Hematopoietic multipotent progenitor cell treated with erythropoietin and hydrocortisone succinate and interleukin-3 and kit ligand, for 4 days (in vitro differentiated cells): ENCODE data around the gene GOLGA2.
"Not testable (repeated sequence)": the region's sequence is repeated elsewhere in the genome, so short reads cannot be mapped to it uniquely, and the experiment has no call there.

Experiments
- DNase-seq: peaks from one replicate; pipeline ENCODE4 v3.0.0-alpha.2; 2015

Gene GOLGA2

DNA sequence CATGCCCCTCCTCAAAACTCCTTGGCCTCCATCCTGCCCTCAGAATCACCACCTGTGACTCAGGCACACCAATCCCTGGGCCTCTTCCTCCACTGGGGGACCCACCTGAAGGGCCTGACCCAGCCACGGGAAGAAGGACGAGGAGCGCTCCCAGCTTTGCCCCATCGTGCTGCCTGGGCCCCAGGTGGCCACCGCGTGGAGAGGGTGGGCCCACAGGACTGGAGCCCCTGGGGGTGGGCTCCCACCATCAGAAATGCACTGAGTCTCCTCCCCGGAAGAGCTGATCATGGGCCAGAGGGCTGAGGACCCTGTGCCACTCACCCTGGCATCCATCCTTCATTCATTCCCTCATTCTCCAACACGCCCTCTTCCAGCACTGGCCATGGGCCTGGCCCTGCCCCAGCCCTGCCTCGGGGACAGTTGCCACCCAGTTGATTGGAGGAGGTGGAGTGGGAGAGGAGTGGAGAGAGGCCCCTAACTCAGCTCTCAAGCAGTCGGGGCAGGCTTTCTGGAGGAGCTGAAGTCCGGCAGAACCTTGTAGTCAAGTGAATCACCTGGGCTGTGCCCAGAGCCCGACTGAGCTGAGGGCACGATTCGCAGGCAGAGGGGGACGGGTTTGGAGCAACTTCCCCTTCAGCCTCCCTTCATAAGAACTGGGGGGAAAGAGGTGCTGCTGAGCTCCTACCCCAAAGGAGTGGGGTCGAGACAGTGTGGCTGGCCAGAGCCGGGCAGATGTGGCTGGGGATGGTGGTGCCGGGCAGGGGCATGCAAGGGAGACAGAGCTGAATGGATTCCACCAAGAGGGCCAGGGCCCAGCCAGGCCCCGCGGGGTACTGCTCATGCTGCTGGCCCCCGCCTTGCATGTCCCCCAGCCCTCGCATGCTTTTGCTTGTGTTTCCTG is 43.0 kb downstream of the GOLGA2 start:
- DNase-seq: no peak

DNA sequence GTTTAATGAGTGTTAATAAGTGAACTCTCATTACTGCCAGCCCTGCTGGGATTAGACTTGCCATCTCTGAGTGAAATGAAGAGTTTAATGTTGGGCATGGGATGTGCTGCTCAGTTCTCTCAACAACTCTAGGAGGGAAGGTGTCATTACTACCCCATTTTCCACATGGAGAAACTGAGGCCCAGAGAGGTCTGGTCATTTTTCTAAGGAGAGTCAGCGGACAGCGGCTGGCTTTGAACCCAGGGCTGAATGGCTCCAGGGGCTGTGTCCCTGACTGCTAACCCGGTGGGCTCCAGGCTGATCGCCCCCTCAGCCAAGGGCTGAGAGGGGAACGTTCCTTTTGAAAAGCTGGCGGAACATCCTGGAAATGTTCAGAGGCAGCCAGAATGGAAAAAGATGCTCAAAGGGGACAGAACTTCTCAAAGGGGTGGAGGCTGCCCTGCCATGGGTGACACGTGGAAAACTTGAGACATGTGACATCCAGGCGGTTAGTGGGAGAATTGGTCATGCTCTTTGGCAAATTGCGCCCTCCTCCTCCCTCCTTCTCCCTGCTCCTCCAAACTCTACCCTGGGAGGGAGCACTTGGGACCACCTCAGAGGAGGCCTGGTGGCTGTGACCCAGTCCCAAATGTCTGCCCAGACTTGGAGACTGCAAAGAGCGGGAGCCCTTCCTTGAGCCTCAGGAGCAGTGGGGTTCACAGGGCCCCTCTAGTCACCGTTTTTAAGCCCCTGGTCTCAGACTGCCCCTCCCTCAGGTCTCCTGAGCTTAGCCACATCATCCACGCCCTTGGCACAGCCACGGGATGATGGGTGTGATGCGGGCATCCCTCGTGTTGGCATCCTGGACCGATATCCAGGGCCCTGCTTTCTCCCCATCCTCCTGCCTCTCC is 43.9 kb downstream of the GOLGA2 start:
- DNase-seq: no peak

DNA sequence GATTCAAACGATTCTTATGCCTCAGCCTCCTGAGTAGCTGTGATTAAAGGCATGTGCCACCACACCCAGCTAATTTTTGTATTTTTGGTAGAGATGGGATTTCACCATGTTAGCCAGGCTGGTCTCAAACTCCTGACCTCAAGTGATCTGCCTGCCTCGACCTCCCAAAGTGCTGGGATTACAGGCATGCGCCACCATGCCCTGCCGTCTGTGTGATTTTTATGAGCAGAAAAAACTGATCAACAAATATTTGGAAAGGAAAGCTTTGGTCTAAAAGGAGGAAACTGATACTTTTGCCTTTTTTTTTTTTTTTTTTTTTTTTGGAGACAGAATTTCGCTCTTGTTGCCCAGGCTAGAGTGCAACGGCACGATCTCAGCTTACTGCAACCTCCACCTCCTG is 44.9 kb downstream of the GOLGA2 start:
- not testable (repeated sequence) for DNase-seq

DNA sequence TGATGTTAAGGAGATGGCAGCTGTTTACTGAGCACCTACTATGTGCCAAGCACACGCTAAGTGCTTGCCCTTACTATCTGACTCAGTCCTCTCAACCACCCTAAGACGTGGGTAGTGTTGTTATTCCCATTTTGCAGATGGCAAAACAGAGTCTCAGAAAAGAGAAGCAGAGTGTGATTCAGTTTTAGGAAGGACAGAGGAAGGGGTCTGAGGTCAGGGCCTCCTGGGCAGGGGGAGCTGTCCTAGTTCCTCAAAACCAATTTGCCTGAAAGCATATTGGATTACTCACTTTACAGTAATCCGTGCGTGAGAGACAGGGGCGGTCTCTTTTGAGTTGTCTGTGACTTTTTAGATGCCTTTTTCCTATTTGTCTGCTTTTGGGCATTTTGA is 49.4 kb downstream of the GOLGA2 start:
- peak; percentile 39 for DNase-seq

DNA sequence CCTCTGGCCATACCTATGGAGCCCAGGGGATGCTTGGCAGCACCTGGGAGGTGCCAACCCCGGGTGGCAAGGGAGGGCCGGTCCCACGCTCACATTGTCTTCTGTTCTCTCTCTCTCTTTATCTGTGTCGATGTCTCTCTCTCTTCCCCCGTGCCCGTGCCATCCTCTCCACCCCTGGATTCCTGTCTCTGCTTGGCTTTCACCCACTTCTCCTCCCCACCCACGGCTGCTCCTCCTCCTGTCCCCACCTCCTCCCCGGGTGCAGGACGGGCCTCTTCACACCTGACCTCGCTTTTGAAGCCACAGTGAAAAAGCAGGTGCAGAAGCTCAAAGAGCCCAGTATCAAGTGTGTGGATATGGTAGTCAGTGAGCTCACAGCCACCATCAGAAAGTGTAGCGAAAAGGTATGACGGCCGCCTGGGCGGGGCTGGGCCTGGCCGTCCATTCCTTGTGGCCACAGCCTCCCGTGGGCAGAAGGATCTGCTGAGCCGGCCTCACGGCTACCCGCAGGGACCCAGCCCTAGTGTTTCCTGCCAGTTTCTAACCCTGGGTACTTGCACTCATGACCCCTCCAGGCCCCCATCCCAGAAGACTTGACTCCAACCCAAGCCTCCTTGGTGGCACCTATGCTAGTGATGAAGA is 49.9 kb downstream of the GOLGA2 start:
- DNase-seq: no peak

DNA sequence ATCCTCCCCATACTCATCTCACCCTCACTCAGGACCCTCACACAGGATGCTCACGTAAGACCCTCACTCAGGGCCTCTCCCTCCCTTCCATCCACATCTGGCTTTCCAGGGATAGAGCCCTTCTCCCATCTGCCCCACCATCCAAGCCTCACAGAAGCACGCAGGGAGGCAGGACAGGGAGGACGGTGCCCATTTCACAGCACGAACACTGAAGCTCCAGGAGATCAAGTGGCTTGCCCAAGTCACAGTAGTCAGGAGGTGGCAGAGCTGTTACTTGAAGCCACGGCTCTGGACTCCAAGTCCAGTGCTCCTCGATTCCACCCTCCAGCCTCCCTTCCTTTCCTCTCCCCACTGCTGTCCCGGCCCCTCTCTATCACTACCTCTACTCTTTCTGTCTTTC is 50.9 kb downstream of the GOLGA2 start:
- no peak for DNase-seq

DNA sequence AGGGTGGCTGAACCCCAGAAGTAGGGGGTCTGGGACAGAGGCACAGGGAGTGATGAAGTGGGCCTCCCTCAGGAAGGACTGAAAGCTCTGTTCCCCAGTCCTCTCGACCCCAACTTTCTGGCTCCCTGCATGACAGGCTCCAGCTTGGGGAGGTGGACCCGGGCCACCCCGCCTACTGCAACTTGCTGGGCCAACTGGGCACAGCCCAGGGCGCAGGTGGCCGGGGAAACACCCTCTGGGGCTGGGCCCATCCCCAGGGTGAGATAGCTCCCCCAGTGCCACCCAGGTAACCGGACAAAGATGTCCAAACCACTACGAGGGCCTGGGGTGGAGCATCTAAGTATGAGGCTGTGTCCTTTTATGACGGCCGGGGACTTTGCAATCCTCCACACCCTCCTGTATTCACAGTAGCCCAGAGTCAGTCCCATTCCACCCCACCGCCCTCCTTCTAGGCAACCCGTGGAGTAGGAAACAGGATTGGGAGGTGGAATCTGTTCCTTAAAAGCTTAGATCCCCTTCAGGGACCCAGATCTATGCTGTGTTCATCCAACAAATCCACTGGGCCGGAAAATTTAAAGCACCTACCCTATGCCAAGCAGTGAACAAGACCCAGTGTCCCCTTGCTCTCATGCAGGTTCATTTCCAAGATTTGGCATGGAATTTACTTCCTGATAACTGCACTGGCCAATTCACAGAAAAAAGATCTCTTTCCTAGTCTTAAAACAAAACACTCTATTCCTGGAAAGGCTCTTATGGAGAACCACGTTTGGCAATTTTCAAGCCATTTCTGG is 52.7 kb downstream of the GOLGA2 start:
- DNase-seq: no peak

DNA sequence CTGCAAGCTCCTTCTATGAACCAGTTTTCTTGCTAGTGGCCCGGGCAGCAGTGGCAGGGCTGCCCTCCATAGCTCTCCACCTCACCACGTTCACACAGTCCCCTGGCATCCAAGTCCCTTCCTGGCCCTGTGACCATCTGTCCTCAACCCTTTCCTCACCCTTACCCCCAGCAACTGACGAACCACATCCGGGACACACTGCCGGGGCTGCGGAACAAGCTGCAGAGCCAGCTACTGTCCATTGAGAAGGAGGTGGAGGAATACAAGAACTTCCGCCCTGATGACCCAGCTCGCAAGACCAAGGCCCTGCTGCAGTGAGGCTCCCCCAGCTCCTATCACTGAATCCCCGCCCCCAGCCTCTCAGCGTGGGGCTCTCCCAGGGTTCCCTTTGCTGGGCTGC is 53.8 kb downstream of the GOLGA2 start:
- no peak for DNase-seq

DNA sequence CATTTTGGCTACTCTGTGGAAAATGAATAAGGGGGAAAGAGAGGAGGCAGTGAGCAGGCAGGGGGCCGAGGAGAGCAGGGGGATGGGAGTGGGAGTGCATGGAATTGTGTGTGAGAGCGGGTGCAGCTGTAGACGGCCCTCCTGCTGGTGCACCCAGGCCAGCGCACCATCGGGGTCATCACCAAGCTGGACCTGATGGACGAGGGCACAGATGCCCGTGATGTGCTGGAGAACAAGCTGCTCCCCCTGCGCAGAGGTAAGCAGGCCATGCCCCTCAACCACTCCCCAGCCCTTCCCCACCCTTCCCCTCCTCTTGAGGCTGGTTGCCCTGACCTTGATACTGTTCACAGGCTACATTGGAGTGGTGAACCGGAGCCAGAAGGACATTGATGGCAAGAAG is 56.0 kb downstream of the GOLGA2 start:
- no peak for DNase-seq

DNA sequence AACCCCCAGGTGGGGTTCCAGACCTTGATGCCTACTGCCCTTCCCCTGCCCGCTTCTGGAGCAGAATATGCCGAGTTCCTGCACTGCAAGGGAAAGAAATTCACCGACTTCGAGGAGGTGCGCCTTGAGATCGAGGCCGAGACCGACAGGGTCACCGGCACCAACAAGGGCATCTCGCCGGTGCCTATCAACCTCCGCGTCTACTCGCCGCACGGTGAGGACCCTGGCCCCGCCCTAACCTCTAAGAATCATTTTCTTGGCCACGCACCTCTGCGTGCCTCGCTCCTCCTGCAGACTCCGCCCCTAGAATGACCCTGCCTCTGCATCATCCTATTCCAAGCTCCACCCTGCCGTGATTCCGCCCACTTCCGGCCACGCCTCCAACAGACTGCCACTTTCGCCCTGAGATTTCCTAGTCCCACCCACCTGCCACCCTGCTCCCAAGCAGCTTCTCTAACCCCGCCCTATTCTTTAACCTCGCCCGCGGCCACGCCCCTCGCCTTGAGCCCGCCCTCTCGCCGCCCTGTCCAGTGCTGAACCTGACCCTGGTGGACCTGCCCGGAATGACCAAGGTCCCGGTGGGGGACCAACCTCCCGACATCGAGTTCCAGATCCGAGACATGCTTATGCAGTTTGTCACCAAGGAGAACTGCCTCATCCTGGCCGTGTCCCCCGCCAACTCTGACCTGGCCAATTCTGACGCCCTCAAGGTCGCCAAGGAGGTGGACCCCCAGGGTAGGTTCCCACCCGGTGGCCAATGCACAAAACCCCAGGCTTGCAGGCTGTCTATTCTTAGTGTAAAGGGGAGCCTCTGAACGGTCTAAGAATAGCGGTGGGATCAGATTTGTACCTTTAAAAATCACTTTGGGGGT is 57.1 kb downstream of the GOLGA2 start:
- peak; percentile 98 for DNase-seq

DNA sequence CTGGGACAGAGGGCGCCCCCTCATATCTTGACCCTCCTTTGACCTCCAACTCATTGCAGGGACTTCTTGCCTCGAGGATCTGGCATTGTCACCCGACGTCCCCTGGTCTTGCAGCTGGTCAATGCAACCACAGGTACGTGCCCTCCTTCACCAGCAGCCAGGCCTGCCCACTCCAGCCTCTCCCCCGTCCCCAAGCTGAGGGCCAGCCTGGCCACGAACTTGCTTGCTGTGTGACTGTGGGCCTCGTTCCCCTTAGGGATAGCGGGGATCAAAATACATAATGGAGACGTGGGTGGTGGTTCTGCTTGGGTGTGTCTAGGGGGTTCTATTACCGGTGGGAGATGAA is 57.7 kb downstream of the GOLGA2 start:
- DNase-seq: no peak

DNA sequence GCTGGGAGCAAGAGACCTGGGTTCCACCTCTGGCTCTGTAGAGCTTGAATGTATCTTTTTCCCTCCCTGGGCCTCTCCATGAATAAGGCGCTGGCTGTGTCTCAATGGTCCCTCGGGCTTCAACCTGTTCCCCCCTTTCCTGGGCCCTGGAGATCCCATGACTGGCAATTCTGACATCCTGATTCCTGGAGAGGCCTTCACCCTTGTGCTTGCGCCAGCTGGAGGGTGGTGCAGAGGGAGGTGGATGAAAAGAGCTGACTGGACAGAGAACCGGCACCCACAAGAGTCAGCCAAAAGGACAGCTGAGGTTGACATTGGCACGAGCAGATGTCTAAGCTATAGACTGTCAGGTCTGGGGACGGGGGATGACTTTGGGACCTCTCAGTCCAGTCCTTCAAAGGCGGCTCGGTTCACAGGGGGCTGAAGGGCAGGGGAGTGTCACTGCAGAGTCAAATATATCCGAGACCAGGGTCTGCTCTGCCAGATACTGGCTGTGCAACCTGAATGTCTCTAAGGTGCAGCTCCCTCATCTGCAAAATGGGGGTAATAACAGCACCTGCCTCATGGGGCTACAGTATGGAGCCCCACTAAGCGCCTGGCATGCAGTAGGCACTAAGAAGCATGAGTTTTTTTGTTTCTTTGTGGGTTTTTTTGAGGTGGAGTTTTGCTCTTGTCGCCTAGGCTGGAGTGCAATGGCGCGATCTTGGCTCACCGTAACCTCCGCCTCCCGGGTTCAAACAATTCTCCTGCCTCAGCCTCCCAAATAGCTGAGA is 58.8 kb downstream of the GOLGA2 start:
- no peak for DNase-seq

DNA sequence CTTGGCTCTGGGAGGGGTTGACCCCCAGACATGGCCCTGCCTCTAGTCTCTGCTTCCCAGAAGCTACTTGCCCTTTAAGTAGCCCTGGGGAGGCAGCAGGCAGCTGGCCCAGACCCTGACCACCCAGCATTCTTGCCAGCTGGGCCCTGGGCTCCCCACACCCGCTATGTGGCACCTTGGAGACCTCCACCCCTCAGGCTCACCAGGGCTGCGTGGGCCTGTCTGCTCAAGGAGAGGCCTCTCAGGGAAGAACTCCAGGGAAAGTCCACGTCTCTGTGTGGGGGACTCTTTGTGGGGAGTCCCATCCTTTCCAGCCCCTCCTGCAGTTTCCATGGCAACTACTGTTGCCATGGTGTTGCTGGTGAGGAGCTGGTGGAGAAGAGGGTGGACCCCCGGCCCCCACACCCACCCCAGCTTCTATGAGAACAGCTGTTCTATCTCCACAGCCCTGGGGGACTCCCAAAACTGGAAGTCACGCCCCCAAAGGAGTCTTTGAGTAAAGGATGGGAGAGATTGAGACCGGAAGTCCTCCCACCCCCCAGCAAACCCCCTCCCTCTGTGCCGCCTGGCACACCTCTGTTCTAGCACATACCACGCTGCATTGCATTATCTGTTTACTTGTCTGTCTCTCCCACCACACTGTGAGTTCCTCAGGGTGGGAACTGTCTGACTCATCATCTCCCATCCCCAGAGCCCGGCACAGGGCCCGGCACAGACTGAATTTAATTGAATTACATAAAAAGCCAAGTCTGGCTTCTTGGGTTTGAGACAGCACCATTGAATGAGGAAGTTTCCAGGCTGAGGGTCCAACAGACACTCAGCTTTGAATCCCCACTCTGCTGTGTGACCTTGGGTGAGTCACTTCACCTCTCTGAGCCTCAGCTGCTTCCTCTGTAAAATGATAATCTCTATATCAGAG is 60.1 kb downstream of the GOLGA2 start:
- no peak for DNase-seq

DNA sequence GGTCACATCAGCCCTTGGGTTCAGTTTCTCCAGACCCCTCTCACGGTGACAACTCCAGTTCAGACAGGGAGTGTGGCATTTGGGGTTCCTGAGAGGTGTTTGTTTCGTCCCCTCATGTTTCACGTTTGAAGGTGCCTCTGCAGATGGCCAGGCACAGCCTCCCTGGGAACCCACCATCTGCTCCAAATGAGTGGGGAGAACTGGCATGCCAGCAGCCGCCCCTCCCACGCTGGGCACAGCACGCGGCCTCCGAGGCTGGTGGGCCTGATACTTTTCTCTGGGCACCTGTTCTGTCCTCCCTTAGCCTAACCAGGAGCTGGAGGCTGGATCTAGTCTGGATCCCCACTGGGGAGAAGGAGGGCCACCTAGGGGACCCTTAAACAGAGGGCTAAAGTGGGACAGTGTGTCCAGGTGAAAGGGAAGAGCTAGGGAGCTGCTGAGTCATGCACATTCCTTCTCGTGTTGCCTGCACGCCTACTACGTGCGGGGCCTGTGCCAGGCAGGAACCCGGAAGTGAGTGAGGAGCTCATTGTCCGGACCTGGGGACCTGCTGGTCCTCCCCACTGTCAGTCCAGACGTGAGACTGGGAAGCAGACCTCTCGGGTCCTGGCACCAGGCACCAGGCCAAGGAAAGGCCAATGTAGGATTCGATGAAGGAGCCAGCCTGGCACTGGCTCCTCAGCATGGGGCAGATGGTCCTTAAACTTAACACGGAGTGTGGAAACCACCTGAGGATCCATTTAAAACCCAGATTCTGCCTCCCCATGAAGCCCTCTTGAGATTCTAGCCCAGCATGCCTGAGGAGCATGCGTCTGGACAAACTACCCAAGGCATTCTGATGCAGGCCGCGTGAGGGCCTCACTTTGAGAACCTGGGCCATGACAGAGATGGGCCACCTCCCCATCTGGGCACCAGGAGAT is 61.0 kb downstream of the GOLGA2 start:
- DNase-seq: no peak

DNA sequence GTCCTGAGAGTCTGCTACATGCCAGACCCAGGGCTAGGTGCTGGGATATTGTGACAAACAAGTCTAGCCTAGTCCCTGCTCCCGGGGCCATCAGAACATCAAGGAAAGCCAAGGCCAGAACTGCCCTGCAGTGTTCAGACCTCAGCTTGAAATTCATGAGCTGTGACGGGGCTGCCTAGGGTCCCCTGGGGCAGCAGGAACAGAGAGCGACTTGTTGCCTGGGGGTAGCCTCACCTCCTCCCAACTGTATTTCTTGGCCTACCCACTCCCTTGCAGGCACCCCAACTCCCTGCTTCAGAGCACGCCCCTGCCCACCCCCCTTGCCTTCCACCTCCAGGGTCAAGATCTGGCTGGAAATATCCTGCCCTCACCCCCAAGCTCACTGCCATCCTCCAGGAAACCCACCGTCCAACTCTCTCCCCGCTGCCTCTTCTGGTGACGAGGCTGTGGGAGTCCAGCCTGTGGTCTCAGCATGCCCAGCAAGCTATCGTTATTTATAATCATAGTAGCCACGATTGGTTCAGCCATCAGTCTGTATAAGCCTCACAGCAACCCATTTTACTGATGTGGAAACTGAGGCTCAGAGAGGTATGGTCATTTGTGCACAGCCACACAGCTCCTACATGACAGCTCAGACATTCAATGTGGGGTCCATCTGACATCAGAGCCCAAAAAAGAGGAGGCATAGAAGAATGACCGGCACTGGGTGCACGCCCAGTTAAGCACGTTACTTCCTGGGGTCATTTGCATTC is 61.9 kb downstream of the GOLGA2 start:
- DNase-seq: no peak

DNA sequence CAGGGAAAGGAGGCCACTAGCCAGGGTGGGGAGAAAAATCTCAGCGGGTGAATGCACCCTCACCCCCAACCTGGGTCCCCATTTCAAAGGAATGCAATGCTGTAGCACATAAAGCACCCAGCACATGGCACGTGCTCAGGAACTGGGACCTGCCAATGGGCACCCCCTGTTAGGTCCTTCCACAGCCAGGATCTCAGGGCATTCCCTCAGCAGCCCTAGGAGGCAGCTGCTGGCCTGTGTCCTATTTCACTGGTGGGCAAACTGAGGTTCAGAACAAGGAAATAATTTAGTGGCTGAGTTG is 63.9 kb downstream of the GOLGA2 start:
- no peak for DNase-seq

DNA sequence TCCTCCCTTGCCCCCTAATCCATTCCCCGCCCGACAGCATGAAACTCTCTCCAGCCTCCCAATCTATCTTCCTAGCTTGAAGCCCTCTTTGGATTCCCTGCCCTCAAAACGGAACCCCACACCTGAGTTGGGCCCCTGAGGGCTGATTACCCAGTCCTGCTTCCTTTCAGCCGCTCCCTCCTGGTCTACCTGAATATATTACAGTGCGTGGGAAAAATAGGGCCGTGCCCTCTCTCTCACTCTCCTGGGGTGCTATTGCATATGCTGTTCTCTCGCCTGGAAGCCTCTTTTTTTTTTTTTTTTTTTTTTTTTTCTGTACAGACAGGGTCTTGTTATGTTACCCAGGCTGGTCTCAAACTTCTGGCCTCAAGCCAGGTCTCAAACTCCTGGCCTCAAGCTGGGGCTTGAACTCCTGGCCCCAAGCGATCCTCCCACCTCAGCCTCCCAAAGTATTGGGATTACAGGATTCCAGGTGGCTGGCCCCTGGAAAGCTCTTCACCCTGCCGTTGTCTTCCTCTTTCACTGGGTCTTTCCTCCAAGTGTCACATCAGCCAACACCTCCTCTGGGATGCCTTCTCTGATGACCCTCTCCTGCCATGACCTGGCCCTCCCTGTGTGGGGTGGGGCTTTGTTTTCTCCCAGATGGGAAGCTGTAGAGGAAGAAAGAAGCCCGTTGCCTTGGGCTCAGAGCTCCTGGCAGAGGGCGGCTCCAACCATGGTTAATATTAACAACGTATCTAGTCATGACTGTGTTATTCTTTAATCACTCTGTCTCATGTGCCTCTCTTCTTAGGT is 64.4 kb downstream of the GOLGA2 start:
- DNase-seq: no peak
